KOPT-K1 (cell line): Measurements from ENCODE around the gene HELB.

Experiments
- H3K27ac ChIP-seq: fragments of 200-600 bp; sonication (generic); 2 replicates; pipeline ENCODE4 v1.5.1; 2016; ENCODE audit warnings: antibody characterized with exemption, mild to moderate bottlenecking, low read depth, low read length; ENCODE audit not compliant: poor library complexity, severe bottlenecking
- H3K36me3 ChIP-seq: fragments of 200-600 bp; sonication (generic); 2 replicates; pipeline ENCODE4 v1.5.1; 2017; ENCODE audit warnings: antibody characterized with exemption, mild to moderate bottlenecking, low read length, moderate library complexity; ENCODE audit not compliant: insufficient read depth
- H3K9me3 ChIP-seq: fragments of 200-600 bp; sonication (generic); 2 replicates; pipeline ENCODE4 v1.5.1; 2017; ENCODE audit warnings: antibody characterized with exemption, low read length, mild to moderate bottlenecking; ENCODE audit not compliant: insufficient read depth, poor library complexity, severe bottlenecking

Gene HELB

DNA sequence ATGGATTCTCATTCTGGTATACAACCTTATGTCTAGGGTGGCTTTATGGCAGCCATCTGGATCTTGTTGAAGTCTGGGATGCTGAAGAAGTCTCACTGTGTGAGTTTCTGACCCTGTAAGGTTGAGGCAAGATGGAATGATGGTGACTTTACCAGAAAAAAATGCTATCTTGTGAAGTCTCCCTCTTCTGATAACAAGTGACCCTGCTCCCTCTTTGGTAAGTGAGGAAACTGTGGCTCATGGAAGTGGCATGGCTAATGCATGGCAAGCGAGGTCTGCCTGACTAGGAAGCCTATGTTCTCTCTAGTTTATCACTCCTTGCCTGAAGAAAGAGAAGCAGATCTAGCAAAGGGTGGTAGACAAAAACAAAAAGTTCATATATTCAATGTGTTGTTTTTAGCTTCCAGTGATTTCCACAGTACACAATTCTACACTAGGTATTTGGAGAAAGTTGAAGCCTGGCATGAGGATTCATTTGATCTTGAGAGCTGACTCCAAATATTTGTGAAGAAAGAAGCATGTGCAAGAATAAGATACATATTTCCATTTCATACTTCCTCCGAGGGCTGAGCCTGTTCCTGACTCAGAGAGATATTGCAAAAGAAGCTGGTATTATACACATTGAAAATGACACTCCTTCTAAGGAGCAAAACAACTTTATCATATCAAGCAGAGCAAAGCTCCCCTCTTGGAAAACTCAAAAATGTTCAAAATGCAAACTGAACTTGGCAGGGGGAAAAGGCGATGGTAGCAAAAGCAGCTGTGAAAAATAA lies 63.6 kb downstream of the HELB start:
- Histone ChIP-seq H3K36me3 (no peaks in the 10 kb centered on the region), H3K9me3 (no peaks in the 10 kb centered on the region), H3K27ac (no peak overlapping the region)

DNA sequence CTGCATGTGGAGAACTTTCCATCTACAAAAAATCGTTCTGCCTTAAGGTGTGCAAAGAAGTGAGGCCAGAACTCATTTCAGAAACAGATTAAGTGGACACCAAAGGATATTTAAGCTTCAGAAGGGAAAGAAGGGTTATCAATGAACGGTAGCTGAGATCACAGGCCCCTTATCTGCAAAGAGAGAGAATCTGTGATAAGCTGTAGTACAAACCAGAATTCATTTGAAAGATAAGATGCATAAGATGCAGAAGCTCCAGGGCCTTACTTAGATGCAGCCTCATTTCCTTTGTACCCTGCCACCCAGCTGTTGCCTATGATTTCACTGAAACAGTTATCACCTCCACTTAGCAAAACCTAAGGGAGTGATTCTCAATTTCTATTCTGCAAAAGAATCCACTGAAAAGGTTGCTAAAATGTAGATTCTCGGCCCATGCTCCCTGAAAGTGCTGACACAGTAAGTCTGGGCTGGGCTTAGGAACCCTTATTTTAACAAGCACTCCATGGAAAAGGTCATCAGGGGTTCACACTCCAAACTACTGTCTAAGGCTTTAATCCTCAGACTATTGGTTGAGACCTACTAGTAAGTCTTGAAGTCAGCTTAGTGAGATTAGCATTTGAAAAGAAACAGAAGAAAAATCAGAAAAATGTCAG lies 64.8 kb downstream of the HELB start:
- H3K9me3 ChIP-seq, result no peaks in the 10 kb centered on the region
- H3K27ac ChIP-seq, result no peak overlapping the region
- no peaks in the 10 kb centered on the region for H3K36me3 ChIP-seq

DNA sequence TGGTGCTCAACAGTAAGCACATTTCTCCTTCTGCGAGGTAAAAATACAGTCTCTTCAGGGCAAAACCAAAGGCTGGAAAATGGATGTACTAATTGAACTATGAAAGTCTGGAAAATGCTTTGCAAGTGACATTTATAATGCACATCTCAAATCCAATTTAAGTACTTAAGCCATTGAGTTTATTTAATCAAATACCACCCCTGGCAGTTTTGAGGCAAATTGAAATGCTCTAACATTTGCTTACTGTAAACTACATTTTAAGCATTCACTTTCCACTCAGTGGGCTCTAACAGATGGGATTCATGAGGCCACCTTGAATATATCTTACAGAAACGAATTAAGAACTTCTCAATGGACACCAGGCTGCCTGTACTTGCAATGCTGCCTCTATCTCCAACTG lies 69.7 kb downstream of the HELB start:
- H3K27ac ChIP-seq, result no peak overlapping the region
- H3K9me3 ChIP-seq, result no peaks in the 10 kb centered on the region
- no peaks in the 10 kb centered on the region for H3K36me3 ChIP-seq

DNA sequence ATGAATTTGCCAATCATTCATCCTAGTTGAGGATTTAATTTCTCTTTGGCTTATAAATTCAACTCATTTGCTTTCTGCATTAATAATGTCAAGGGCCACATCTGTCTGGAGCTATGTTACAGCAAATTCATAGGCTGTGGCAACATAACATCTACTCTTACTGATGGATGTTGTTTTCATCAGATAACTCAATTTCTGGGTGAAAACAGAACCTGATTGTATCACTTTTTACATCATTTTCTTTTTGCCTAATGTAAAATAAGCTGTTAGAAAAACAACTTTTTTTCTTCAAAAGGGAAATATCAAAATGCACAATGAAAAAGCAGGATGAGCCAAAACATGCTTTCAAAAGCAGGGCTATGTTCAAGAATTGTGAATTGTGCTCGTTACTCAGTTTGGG lies 73.3 kb downstream of the HELB start:
- Histone ChIP-seq H3K9me3 (no peaks in the 10 kb centered on the region), H3K36me3 (no peaks in the 10 kb centered on the region), H3K27ac (no peak overlapping the region)

DNA sequence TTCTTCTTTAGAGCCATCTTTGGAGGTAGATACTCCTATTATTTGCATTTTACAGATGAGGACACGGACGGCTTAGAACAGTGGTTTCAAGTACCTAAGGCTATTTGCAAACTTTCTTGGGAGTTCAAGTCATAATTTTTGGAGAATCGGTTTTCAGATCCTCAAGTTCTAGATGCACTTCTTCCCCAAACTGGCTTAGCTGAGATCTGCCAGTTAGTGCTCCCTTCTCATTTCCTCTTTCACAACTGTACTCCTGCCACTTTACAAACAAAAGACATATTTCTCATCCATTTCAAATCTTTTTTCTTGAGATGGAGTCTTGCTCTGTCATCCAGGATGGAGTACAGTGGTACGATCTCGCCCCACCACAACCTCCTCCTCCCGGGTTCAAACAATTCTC lies 77.3 kb downstream of the HELB start:
- no peak overlapping the region for H3K27ac ChIP-seq
- no peaks in the 10 kb centered on the region for H3K9me3 ChIP-seq
- H3K36me3 ChIP-seq, result no peaks in the 10 kb centered on the region

DNA sequence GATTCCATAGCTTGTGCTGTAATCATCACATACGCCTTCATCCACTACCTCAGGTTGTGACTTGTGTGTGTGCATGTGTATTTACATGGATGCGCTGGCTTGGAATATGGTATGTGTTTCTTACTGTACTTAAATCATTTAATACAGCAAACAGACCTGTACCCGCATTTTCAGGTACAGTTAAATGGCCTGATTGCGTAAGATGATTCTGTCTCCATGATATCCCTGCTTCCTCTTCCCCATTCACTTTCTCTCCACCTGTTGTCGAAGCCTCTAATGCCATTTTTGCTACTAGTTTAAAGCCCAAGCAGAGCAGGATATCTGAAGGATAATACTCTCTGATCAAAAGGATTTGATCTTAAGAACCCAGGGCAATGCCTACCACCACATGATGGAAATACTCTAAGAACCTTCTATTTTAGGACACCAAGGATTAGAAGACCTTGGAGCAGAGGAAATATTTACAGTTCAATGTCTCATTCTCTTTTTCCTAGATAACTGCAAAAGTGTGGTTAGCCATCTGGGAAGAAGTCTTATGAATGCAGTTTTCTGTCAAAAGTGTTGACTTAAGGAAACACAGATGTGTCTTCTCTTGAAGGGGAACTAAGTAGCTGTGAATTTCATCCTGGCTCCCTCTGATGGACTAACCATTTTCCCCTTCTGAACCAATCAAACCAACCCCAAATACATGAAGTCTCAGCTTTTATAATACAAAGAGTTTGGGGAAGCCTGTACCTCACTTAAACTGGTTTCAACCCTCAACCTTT lies 78.7 kb downstream of the HELB start:
- no peaks in the 10 kb centered on the region for H3K36me3 ChIP-seq
- no peaks in the 10 kb centered on the region for H3K9me3 ChIP-seq
- no peak overlapping the region for H3K27ac ChIP-seq

DNA sequence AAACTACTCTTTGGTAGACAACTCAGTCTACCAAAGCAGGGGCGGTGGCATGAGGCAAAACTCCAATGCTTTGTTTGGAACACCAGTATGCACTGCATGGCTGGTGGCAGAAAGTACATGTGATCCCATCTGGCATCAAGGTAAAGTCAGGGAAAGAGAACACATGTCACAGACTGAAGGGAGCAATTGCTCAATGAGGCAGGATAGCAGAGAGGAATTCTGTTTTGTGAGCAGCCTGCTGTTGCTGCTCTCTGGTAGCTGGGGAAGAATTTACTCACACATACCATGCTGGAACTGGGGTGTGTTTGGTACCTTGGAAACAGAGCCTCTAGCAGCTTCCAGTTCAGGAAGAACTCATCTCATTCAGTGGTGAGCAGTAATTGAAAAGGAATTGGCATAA lies 84.8 kb downstream of the HELB start:
- peaks cover 8% of the 10 kb centered on the region for H3K9me3 ChIP-seq
- H3K27ac ChIP-seq, result no peak overlapping the region
- H3K36me3 ChIP-seq, result no peaks in the 10 kb centered on the region
